Measurements from ENCODE around the gene EDNRA.

DNA sequence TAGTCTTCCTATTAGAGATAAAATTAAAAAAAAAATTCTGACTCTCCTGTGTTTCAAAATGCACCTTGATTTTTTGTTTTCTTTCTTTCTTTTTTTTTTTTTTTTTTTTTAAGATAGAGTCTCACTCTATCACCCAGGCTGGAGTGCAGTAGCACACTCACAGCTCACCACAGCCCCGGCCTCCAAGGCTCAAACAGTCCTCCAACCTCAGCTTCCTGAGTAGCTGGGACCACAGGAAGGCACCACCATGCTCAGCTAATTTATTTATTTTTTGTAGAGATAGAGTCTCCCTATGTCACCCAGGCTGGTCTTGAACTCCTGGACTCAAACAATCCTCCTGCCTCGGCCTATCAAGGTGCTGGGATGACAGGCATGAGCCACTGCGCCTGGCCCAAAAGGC lies 95.2 kb downstream of the EDNRA start:
- TF ChIP-seq, protein P1, sequence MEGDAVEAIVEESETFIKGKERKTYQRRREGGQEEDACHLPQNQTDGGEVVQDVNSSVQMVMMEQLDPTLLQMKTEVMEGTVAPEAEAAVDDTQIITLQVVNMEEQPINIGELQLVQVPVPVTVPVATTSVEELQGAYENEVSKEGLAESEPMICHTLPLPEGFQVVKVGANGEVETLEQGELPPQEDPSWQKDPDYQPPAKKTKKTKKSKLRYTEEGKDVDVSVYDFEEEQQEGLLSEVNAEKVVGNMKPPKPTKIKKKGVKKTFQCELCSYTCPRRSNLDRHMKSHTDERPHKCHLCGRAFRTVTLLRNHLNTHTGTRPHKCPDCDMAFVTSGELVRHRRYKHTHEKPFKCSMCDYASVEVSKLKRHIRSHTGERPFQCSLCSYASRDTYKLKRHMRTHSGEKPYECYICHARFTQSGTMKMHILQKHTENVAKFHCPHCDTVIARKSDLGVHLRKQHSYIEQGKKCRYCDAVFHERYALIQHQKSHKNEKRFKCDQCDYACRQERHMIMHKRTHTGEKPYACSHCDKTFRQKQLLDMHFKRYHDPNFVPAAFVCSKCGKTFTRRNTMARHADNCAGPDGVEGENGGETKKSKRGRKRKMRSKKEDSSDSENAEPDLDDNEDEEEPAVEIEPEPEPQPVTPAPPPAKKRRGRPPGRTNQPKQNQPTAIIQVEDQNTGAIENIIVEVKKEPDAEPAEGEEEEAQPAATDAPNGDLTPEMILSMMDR (conservative IDR thresholded peaks at IDR 0.05): no peak
- TF ChIP-seq EZH2 (IDR thresholded peaks at IDR 0.05; ENCODE audit: low read depth): no peak
